CD4-positive, alpha-beta T cell treated with Interleukin-15 for 4 hours (primary cell): ENCODE measurements around the gene CNPPD1.
A peak's percentile ranks its signal among the peaks of the same experiment; 100 is the strongest.

Experiments used
- DNase-seq: peaks from one replicate; pipeline ENCODE4 v3.0.0-alpha.2; 2020; ENCODE audit warnings: low spot score

Gene CNPPD1

DNA sequence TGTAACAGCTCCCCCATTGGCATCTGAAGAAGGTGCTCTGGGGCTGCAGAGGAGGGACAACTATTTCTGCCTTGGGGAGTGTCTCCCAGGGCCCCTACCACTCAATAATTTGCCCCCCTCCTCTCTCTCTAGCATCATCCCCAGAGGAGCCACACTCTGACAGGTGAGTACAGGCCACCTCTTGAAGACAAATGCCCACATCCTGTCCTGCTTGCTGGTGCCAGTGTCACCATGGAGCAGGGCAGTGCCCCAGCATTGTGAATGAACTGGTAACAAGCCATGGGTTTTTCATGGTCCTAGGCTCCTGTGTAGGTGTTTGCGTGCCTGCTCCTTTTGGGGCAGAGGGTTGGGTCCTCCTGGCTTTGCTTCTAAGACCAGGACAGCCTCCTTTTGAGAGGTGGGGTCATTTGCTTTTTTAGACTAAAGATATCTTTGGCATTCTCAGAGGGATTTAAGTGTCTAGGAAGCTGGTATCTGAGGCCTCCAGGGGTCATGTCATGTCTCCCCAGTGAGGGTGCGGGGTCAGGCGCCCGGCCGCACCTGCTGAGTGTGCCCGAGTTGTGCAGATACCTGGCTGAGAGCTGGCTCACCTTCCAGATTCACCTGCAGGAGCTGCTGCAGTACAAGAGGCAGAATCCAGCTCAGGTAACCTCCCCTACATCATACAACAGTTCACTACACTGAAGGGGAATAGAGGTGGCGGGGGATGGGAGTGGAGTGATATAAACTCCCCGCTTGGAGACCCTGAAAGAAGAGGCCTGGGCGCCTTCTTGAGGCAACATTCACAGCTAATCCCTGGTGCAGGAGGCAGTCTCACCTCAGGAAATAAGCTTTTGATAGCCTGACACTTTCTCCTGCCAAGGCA, 3.1 kb upstream of the CNPPD1 start:
- no peak for DNase-seq

GRCh38 chr2:219178377-219179175, 1.9 kb upstream of the CNPPD1 start:
- peak; percentile 23 for DNase-seq

GRCh38 chr2:219177552-219178376, 1.0 kb upstream of the CNPPD1 start, which contains the start of gene RETREG2:
RETREG2 (plus strand) TSS chr2:219178275; CDS start chr2:219178353, 78 bp downstream.
- DNase-seq, result peak; percentile 89

DNA sequence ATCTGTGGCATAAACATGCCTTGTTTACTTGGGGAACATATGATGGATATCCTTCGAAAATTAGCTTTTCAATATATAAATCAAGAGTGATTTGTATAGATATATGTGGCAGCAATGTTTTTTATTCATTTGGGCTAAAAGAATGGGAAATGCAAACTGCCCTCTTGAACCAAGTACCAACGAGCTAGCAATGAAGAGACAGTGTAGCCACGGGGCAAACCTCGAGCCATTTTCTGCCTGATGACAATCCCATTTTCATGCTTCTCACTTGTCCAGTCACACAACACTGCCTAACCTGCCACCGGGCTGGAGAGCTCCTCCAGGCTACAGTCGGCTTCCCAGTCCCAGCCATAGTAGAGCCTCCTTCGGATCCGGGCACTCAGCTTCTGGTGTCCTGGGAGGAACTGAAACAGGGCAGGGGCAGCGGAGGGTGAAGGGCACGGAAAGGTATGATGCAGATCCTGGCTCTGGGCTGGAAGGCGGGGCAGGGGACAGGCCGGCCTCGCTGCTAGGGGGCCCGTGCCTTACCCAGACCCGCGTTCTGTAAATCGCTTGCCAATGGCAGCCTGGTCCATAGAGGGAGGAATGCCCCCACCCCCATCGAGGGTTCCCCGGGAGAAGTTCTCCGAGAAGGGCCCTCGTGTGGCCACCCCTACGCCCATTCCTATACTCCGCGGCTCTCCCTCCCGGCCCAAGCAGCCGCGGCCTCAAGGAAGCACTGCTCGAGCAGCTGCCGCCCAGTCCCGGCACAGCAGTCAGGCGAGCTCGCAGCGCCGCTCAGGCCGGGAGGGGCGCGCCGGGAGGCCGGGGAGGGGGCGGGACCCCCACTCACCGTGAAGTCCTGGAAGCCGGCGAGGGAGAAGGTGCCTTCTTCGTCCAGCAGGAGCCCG, 552 bp downstream of the CNPPD1 start:
- DNase-seq, result peak; percentile 12

DNA sequence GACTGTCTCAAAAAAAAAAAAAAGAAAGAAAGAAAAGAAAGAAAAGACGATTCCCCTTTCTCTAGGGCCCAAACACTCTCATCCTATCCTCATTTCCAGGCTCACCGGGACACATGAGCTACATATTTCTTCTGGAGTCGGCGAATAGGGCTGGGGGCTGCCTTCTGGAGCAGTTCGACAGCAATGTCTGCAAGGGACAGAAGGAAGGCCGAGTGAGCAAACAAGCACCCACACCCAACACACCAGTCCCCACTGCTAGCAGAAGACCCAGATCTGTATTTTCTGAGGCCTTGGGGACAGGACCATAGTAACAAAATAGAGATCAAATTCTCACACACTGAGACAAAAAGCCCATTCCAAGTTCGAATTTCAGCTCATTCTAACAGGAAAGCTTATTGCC, 1.2 kb downstream of the CNPPD1 start:
- DNase-seq, result no peak

DNA sequence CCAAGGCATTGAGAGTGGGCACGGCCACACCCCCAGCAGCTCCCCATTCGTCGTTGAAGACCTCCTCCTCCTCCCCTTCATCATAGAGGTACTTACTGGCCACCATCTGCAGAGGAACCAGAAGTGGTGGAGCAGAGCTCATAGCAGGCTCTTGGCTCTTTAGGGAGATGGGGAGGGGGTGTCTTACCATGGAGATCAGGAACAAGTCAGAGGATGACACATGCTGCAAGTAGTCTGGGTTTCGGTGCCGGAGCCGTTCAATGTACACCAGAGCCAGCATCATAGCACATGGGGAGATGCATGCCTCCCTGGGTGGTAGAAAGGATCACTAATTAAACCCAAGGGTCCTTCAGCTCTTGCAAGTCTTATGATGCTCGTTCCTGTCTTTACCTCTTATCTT, 1.9 kb downstream of the CNPPD1 start:
- no peak for DNase-seq

- DNase-seq, result no peak
These were observed 2.6 kb downstream of the CNPPD1 start for GRCh38 chr2:219174146-219174545.

GRCh38 chr2:219173176-219173575, 3.5 kb downstream of the CNPPD1 start:
- no peak for DNase-seq

GRCh38 chr2:219172231-219173154, 4.2 kb downstream of the CNPPD1 start:
- DNase-seq, result no peak

GRCh38 chr2:219171231-219171651, 5.5 kb downstream of the CNPPD1 start:
- DNase-seq, result peak; percentile 57

DNA sequence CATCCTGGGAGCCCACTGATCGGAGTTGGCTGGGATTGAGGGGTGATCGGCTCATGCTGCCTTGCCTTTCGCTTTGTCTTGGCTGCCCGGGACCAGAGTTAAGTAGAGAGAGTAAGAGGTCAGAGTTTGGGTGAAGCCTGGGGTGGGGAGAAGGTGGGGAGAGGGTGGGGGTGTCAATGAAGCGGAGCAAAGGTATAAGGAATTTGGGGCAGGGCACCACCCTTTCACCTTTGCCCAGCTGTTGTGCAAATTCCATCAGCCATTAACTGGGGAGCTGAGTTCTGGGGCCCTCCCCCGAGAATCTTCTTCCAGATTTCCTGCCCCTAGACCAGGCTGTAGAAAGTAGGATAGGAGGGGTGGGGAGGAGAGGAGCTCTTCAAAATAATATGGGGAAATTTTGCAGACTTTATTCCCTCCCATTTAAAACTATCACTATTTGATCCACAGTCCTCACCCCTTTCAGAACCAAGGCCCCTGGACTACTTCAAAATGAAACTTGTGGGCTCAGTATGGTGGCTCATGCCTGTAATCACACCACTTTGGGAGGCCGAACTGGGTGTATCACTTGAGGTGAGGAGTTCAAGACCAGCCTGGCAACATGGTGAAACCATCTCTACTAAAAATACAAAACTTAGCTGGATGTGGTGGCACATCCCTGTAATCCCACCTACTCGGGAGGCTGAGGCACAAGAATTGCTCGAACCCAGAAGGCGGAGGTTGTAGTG, 6.6 kb downstream of the CNPPD1 start, which contains the start of gene SLC23A3:
TSS of gene SLC23A3 (minus strand) at position 100 of the 725 bp plus-strand sequence. CDS start at position 55, 45 bp downstream.
- no peak for DNase-seq

- DNase-seq, result no peak
These were observed 7.8 kb downstream of the CNPPD1 start for GRCh38 chr2:219168932-219169331.

DNA sequence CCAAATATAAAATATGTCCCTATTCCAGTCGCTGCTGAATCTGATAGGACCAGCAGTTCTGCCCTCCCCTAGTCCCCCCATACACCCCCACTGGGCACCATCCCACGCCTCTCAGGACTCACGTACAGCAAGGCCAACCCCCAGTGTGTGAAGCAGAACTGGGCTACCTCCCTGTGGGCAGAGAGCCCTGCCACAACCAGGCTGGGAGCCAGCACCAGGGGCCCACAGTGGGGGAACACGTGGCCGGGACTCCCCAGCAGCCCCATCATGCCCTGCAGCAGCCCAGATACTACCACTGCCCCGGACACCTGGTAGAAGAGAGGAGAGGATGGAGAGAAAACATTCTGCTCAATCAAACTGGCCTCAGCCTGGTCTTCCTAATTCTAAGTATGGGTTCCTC, 8.2 kb downstream of the CNPPD1 start:
- DNase-seq, result no peak

- DNase-seq, result no peak
These were observed 8.7 kb downstream of the CNPPD1 start for GRCh38 chr2:219167997-219168396.

DNA sequence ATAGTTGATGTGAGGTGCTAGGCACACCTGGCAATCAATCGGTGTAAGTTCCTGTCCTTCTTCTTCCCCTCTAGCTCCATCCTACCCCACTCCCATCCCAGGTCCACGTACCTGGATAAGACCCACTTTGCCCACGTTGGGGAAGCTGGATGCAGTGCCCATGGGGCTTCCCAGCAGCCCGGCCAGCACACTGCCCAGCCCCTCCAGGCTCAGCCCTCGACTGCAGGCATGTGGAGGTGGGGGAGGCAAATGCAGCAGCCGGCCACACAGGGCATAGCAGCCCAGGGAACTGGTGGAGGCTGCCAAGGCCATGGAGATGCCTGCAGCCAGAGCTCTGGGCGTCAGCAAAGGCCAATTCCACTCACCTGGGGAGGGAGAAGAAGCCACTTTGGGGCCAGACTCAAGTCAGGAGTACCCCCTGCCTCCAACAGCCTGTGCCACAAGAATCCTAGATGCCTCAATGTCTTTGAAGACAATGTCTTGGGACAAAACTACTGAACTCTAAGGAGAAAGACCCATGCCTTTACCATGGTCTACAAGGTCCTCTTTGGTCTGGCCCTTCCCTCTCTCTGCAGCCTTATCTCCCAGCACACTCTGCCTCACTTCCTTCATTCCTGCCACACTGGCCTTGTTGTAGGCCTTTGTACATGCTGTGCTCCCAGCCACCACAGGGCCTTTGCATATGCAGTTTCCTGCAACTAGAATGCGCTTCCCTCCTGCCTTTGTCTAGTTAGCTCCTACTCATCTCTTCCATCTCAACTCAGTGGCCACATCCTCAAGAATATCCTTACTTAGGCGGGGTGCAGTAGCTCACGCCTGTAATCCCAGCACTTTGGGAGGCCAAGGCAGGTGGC, 11.4 kb downstream of the CNPPD1 start:
- no peak for DNase-seq

- no peak for DNase-seq
These were observed 13.6 kb downstream of the CNPPD1 start for GRCh38 chr2:219163156-219163555.

GRCh38 chr2:219161097-219161496, 15.6 kb downstream of the CNPPD1 start:
- no peak for DNase-seq
